HG02970 (cell line): Measurements from ENCODE around the gene AMELY.
"Not testable (repeated sequence)": the region's sequence is repeated elsewhere in the genome, so short reads cannot be mapped to it uniquely, and the experiment has no call there.

Experiments used
- ATAC-seq: cut with Tn5 transposase; IDR thresholded peaks from one replicate; pipeline ENCODE4 v1.9.1; 2021; ENCODE audit warnings: mild to moderate bottlenecking, moderate library complexity, moderate number of reproducible peaks; ENCODE audit not compliant: unreplicated experiment, low FRiP score

Gene AMELY, protein sequence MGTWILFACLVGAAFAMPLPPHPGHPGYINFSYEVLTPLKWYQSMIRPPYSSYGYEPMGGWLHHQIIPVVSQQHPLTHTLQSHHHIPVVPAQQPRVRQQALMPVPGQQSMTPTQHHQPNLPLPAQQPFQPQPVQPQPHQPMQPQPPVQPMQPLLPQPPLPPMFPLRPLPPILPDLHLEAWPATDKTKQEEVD

DNA sequence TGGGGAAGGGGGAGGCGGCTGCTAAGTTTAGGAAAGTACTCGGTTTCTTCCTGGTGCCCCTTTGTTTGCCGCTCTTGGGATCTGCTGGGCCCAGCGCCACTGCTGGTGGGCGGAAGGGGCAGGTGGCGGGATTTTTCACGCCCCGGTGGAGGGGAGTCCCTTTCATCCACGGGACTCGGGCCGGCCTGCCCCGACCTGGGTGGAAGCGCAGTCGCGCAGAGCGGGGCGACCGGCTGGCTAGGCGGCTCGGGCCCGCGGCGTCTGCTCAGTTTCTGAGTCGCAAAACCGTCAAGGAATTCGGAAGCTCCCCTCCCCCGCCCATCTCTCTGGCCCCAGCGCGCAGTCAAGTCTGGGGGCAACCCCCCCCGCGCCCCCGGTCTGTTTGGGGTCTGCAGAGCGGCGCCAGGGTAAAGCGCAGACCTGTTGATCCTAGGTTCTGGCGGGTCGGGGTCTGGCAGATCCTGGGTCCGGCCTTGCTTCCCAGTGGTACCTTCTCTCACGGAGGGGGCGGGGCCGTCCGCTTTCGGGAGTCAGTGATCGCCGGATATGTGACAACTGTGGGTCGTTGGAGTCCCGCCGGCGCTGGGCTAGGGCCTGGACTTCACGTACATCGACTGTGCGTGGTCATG, at the start of gene AMELY:
AMELY (minus strand) TSS at position 500 of the 629 bp plus-strand sequence. CDS start 39,144 bp downstream, outside the sequence.
- no peak for ATAC-seq

DNA sequence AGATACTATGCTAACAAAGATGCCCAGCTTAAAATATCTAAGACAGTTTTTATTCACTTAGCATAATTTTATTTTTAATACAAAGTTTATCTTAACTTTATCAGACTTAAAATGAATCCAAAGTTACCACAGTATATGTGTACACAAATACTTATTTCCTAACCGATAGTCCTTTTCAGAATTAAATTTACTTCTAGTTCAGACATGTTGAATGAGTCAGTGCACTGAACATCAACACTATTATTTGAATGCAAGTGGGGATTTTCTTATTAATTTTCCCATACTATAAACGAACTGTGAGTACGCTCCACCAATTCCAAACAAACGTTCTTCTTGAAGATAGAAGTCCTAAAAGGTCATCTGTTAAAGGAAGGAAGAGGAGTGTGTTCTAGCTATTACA, 38.4 kb upstream of the AMELY start:
- ATAC-seq: no peak

DNA sequence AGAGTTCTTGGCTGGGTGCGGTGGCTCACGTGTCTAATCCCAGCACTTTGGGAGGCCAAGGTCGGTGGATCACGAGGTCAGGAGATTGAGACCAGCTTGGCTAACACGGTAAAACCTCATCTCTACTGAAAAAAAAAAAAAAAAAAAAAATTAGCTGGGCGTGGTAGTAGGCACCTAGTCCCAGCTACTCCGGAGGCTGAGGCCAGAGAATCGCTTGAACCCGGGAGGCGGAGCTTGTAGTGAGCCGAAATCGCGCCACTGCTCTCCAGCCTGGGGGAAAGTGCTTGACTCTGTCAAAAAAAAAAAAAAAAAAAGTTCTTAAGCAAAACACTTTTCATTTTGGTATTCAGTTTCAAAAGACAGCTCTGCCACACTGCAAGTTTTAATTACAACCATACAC, 36.8 kb upstream of the AMELY start:
- ATAC-seq: no peak

DNA sequence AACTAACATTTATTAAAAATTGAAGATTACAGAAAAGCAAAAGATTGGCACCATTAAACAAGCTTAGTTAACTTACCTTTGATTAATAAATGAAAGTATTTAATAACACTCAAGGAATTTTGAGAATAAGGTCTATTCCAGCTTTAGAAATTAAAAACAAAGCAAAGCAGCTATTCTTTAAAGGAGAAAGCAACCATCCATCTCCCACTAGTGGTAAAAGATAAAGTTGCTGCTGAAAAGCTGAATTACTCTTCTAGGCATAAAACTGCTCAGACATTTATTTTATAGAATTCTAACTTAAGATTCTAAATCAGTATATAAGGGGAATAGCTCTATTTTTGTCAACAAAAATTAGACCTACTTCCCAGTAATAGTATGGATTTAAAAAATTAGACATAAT, 36.1 kb upstream of the AMELY start:
- no peak for ATAC-seq

DNA sequence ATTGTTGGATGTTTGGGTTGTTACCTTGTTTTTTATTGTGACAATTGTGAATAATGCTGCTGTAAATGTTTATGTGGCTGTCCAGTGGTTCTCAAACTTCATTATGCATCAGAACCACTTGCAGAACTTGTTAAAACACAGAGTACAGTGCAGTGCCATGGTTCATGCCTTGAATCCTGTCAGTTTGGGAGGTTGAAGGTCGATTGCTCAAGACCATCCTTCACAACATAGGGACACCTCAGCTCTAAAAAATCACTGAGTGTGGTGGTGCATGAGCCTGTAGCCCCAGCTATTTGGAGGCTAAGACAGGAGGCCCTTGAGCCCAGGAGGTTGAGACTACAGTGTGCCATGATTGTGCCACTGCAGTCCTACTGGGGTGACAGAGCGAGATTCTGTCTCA, 23.9 kb upstream of the AMELY start:
- ATAC-seq: no peak

DNA sequence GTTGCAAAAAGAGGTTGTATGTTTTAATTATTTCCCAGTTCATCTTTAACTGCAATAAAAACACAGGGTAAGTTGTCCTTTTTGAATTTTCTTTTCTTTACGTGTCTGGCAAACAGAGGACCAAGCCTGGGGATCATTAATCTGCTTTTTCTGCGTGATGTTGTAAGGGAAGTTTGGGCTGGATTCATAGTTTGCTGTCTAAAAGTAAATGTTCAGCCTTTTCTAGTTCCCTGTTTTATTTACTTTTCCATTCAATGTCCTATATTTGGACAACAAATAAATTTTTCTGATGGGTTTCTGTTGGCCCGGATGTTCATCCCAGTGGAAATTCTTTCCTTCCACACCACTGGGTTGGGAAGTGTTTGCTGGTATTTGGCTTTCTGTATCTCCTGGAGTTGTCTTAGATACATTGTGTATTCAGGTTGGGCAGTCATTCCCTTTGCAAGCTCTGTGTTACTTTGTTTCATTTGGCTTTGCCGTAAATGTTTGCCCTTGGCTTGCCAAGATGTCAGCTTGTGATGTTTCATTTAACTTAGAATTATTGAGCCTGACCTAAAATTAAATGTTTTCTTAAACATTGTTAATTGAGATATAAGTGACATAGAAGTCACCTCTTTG, 20.3 kb upstream of the AMELY start:
- ATAC-seq: no peak

DNA sequence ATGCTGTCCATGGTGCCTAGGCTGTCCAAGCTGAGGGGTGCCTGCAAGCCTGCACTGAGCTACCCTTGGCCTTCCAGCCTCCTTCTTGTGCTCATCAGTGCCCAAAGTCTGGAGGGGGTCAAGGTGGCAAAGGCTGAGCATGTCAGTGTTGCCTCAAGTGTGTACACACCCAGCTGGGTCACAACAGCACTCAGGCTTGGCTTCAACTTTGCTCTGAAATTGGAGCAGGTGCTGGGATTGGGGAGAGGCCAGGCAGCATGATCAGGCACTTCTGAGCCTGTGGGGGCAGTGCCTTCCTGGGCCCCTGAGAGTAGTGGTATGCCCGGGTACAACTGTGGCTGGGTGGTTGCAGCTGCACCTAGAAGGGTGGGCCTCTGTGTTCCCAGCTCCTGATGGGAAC, 17.7 kb upstream of the AMELY start:
- ATAC-seq: no peak

DNA sequence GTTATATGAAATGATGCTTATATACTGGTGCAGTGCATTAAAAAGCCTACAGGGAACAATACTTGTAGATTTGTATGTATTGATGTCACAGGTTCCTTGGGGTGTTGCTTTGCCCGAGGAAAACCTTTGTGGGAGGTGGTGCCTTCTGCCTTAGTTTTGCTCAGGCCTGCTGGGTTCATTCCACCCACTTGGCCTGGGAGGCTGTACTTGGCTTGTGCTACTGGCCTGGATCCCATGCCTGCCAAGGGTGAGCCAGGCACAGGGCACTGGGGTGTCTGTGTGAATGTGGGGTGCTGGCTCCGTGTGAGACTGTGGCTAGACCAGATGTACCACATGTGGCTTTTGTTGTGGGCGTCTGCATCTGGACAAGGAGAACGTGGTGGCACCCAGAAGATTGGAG, 16.7 kb upstream of the AMELY start:
- no peak for ATAC-seq

DNA sequence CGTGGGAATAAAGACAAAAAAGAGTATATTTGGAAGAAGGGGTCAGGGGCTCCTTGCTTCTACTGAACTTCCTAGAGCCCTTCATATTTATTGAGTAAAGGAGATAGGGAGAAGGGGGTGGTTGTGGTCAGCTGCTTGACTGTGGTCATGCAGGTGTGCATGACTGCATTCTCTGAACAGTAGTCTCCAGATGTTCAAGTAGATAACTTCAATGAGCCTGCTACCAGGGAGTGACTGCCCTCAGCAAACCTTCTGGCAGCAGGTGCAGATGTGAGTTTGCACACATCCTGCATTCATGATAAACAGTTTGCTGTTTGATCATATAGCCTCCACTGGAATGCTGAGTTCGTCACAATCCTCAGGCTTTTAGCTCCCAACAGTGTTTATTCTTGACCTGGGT, 9.5 kb upstream of the AMELY start:
- no peak for ATAC-seq

DNA sequence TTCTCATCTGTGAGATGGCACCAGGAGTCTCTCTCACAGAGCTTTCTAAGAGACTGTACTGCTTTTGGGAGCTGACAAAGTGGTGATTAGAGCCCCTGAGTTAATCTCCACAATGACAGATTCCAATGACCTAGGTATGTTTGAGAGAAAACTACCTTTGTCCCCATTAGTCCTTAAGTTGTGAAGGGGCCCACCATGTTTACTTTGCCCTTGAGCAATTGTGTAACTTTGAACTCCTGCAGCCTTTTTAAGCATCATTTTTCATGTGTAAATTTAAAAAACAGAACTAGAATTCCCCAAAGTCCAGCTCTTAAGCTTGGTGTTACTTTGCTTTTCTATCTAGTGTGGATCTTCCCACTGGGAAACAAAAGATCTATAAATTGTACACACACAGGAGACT, 1.8 kb upstream of the AMELY start:
- ATAC-seq: no peak

DNA sequence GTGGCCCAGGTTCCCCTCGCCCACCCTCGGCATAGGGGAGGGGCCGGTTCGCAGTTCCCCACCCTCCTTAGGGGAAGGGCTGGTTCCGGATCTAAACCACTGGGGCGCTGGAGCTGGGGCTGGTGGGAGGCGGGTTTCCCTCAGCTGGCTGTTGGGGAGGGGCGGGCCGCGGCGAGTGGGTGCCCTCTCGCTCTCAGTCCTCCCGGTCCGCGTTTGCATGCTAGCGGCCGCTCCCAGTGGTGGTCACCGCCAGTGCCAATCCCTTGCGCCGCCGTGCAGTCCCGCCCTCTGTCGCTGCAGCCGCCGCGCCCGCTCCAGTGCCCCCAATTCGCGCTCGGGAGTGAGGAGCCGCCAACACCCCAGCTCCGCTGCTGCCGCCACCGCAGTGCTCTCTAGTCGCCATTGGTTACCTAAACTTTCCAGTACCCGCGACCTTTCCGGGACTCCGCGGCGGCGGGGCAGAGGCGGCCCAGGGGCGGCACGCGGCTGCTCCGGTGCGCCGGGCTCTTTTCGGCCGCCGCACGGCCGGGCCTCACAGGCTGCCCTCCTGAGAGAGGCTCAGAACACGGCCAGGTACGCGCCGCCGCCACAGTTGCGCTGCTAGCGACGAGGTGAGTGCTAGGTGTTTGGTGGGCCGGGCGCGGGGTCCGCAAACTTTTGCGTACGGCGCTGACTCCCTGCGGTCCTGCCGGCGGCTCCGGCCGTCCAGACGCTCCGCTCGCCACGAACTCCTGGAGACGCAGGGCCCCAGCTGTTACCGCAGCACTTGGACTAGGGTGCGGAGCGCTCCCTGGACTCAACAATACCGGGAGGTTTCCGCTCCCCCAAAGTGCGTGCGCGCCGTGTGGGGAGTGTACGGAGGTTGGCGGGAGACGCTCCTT, 940 bp downstream of the AMELY start, which contains the start of gene TBL1Y:
TBL1Y (plus strand) TSS at position 326 of the 881 bp plus-strand sequence. CDS start 114,388 bp downstream, outside the sequence.
- no peak for ATAC-seq

DNA sequence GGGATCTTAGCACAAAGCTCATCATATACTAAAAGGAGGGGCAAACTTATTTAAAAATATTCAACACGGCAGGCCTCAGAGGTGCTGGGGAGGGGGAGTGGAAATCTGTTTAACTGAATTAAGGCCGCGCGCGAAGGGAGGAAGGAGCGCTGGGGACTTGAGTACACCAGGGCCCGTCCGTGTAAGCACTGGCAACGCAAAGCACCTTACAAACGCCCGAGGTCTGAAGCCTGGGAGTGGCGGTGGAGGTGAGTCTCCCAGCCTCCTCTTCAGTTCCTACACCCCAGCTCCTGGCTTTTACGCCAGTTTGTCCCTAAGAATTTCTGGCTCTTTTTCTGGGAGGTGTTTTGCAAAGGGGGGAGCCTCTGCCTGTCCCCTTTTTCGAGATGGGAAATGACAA, 1.7 kb downstream of the AMELY start:
- ATAC-seq: no peak

DNA sequence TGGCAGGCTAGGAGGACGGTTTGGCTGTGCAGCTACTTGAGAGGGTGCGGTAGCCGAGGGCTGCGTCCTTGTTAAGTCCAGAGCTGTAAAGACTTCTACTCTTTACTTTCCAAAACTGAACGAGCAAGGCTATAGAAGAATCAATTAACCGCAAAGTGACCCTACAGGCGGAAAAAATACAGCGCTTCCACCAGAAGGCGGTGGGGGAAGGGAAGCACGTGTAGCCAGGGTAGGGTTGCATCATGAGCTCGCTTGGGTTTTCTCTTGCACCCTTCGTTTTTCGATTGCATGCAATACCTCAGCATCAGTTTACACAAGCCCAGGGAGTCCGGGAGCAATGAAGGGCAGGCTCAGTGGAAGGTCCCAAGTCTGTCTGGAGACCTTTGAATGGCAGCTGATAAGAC, 2.4 kb downstream of the AMELY start:
- ATAC-seq: no peak

DNA sequence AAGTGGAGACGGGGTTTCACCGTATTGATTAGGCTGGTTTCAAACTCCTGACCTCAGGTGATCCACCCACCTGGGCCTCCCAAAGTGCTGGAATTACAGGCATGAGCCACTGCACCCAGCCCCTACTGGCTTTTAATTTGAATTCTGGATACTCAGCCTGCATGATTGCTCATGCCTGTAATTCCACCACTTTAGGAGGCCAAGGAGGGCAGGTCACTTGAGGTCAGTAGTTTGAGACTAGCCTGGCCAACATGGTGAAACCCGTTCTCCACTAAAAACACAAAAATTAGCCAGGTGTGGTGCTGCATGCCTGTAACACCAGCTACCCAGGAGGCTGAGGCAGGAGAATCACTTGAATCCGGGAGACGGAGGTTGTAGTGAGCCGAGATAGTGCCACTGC, 3.5 kb downstream of the AMELY start:
- ATAC-seq: not testable (repeated sequence)

DNA sequence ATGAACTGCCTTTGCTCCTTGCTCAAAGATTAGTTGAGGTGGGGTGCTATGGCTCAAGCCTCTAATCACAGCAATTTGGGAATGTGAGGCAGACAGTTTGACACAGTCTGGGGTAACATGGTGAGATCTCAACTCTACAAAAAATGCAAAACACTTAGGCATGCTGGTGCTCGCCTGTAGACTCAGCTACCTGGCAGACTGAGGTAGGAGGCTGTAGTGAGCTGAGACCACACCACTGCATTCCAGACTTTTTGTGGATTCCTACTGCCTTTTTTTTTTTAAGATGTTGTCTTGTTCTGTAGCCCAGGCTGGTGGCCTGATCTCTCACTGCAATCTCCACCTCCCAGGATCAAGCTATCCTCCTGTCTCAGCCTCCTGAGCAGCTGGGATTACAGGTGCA, 4.0 kb downstream of the AMELY start:
- no peak for ATAC-seq

DNA sequence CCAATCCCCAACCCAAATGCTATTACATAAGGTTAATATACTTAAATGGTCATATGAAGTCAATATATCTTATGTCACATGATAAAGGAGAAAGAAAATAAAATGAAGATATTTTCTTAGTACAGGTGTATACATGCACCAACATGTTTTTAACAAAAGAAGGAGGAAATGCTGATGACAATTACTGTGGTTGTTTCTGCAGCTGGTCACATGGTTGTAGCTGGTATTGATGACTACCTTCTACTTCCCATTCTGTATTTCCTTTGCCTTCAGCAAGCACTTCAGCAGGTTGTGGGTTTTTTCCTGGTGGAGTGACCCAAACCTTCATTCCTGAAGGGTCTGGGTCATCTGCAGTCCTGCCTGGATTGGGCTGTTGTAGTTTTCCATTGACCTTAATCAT, 9.4 kb downstream of the AMELY start:
- ATAC-seq: not testable (repeated sequence)

DNA sequence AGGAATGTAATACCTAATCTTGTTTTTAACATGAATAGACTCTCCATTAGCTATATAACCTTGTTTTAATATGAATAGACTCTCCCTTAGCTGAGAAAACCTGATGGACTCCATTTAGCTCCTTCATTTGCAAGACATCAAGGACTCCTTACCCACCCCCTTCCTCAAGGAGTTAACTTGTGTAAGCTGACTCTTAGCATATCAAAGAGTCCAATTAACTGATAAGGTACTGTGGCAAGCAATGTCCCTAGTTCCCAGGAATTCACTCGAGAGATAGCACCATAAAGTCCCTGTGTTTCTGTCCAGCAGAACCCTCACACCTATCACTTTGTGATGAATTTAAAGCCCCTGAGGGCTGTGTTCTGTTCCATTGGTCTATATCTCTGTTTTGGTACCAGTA, 16.3 kb downstream of the AMELY start:
- ATAC-seq: no peak

DNA sequence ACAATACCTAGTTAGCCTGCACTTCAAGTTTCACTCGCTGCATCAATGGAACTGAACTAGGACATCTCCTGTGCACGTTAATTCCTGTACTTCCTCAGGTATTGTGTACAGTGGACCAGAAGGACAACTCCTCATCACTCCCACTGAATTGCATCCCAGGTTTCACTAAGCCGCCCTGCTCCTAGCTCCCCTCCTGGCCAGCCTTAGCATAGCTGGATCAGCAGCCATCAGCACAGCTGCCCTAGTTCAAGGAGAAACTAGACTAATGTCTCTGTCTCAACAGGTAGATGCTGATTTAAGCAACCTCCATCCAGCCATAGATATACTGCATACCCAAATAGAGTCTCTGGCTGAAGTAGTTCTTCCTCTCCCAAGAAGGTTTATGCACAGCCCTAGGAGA, 17.1 kb downstream of the AMELY start:
- ATAC-seq: no peak

DNA sequence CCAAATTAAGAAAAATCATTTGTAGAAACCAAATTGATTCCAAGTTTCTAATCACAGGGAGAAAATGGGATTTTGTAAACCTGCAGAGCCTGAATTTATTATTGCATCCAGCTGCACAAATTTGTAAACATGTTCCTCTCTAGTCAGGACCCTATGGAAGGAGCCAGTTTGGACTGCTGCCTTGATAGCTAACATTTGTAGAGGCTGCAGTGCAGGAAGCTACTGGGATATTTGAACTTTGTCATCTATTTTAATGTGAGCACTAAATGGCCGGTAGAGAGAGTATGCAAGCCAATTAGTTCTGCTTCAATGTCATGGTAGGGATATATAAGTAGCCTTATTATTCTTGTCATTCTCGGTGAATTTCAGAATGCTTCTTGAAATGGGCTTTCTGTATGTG, 62.2 kb downstream of the AMELY start:
- no peak for ATAC-seq

DNA sequence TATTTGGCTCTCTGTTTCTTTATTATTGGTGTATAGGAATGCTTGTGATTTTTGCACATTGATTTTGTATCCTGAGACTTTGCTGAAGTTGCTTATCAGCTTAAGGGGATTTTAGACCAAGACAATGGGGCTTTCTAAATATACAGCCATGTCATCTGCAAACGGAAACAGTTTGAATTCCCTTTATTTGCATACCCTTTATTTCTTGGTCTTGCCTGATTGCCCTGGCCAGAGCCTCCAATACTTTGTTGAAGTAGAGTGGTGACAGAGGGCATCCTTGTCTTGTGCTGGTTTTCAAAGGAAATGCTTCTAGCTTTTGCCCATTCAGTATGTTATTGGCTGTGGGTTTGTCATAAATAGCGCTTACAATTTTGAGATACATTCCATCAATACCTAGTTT, 68.9 kb downstream of the AMELY start:
- not testable (repeated sequence) for ATAC-seq
